Small intestine (tissue), 7 donors: ENCODE results near the gene ZNF341. TPM values are rescaled to one million over a fixed set of nuclear protein-coding genes. Genes with fewer than 3 reads are reported as not detected.

Experiments used
- DNase-seq, 2 donors: peaks; one replicate each; pipeline versions ENCODE4 v3.0.0 to v3.0.0-alpha.2; 2013
- FAIRE-seq: peaks from 2 replicates; lab custom pipeline; 2012; peaks lifted over from hg19 to GRCh38; lab: Jason Lieb, UNC
- H3K27ac ChIP-seq, 3 donors: one replicate each; pipeline ENCODE4 v1.5.1; 2013; ENCODE audit warnings: low read length in 2 of 3, mild to moderate bottlenecking in 2 of 3, control low read depth in 1 of 3, inconsistent platforms in 1 of 3, low read depth in 1 of 3, moderate library complexity in 1 of 3
- H3K27me3 ChIP-seq, 3 donors: one replicate each; pipeline ENCODE4 v1.6.1; 2013; ENCODE audit warnings: low read length in 3 of 3, inconsistent platforms in 1 of 3; ENCODE audit not compliant: control insufficient read depth in 3 of 3, insufficient read depth in 3 of 3
- H3K36me3 ChIP-seq, 3 donors: one replicate each; pipeline ENCODE4 v1.6.1; 2013; ENCODE audit warnings: low read length in 3 of 3, inconsistent platforms in 1 of 3, low read depth in 1 of 3, mild to moderate bottlenecking in 1 of 3, moderate library complexity in 1 of 3; ENCODE audit not compliant: control insufficient read depth in 3 of 3, insufficient read depth in 2 of 3
- H3K4me1 ChIP-seq, 3 donors: one replicate each; pipeline ENCODE4 v1.6.1; 2013; ENCODE audit warnings: low read length in 2 of 3, inconsistent platforms in 1 of 3, low read depth in 1 of 3, mild to moderate bottlenecking in 1 of 3, moderate library complexity in 1 of 3; ENCODE audit not compliant: control insufficient read depth in 3 of 3, insufficient read depth in 2 of 3
- H3K4me3 ChIP-seq, 3 donors: one replicate each; pipeline ENCODE4 v1.5.1; 2013; ENCODE audit warnings: low read length in 3 of 3, control low read depth in 1 of 3, inconsistent platforms in 1 of 3, low read depth in 1 of 3, mild to moderate bottlenecking in 1 of 3, moderate library complexity in 1 of 3
- H3K9me3 ChIP-seq, 2 donors: one replicate each; pipeline ENCODE4 v1.6.1; 2013; ENCODE audit warnings: low read depth in 1 of 2, low read length in 1 of 2; ENCODE audit not compliant: control insufficient read depth in 2 of 2, insufficient read depth in 1 of 2
- WGBS, 3 donors: extraction: QIAGEN DNeasy Blood & Tissue Kit; methylation state at CpG; one replicate each; pipeline ENCODE4 v1.1.7; 2013; 5-methylcytosine and 5-hydroxymethylcytosine counted together
- polyA plus RNA-seq, 4 donors: library from polyadenylated mRNA; stranded (reverse) in 3 of 4; unstranded in 1 of 4; fragments of 200-250 nt in 3 of 4; fragments of 120-200 nt in 1 of 4; gene quantifications; one replicate each; pipeline versions ENCODE4 v1.2.1 to v1.2.3, GENCODE V29; 2013
- donor health status: healthy with polysubstance abuse.
- donor health status: control.
- donor health status: control.
- donor health status: Bipolar disorder and iron deficiency.
- donor health status: healthy.

Gene ZNF341
- polyA plus RNA-seq, 4 donors = 2.7 to 4.4 (median 3.4) TPM

GRCh38 chr20:33808388-33808787 lies 76.6 kb downstream of the ZNF341 start:
- no peaks in the 10 kb centered on the region for H3K27me3 ChIP-seq
- H3K4me1 ChIP-seq = peaks cover 4 to 12% (median 6%) of the 10 kb centered on the region in 3 donors
- no peak overlapping the region for H3K4me3 ChIP-seq
- no peak overlapping the region for H3K27ac ChIP-seq
- FAIRE-seq = no peak
- WGBS, 3 donors = 92 to 97% (median 96%) methylated on average over 3 of the region's 3 CpGs
- DNase-seq = no peak
- no peaks in the 10 kb centered on the region for H3K36me3 ChIP-seq
- H3K9me3 ChIP-seq = no peaks in the 10 kb centered on the region

DNA sequence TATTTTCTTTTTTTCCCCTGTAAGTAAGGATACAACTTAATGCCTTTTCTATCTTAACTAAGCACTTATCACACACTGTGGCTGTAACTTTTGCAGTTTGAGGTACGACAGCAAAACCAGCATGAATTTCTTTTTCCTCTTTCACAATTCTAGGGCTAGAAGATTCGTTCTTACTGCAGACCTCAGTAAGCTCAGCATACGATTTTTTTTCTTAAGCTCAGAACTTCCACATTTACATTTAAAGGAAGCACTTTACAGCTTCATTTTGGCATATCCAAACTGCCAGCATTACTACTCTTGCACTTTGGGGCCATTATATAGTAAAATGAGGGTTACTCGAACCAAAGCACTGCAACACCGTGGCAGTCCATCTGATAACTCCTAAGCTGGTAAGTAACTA lies 78.5 kb downstream of the ZNF341 start:
- Histone ChIP-seq H3K27ac (no peak overlapping the region), H3K9me3 (no peaks in the 10 kb centered on the region), H3K36me3 (no peaks in the 10 kb centered on the region), H3K27me3 (no peaks in the 10 kb centered on the region), H3K4me1 (peaks cover 6 to 31% (median 13%) of the 10 kb centered on the region in 3 donors), H3K4me3 (no peak overlapping the region)
- 38 to 56% (median 48%) methylated on average over 5 of the region's 5 CpGs for WGBS, 3 donors
- FAIRE-seq = no peak
- DNase-seq = no peak

DNA sequence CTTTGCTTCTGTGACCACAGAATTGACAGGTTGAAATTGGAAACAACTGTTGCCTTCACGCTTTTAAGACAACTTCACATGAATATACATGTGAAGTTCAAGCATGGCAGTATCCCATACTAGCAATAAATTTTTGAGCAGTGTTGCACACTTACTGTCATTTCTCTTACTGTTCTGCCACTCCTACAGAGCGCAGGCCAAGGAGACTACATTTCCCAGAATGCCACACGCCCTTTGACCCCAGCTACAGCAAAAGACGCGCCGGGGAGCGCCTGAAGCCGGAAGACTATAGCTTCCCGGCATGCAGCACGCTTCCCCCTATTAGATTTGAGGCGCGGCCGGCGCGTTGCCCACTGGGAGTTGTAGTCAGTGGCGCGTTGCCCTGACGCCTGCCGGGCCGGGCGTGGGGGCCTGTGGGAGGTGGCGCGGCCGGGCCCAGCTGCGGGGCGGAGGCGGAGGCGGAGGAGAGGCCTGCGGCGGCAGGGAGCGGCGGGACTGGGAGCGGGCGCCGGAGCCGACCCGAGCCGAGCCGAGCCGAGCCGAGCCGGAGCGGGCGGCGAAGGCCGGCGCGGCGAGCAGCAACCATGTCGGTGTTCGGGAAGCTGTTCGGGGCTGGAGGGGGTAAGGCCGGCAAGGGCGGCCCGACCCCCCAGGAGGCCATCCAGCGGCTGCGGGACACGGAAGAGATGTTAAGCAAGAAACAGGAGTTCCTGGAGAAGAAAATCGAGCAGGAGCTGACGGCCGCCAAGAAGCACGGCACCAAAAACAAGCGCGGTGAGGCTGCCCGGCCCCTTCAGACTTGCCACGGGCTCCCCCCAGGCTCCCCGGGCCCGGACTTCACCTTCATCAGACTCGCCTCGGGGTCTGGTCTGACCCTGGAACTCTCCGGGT lies 79.3 kb downstream of the ZNF341 start, which contains the start of gene CHMP4B:
Gene CHMP4B (plus strand): TSS at position 464 of the 891 bp plus-strand sequence. CDS start 121 bp downstream, at position 585.
- FAIRE-seq (no peak), DNase-seq (peak; percentile 99 to 100)
- Histone ChIP-seq H3K4me3 (peak within 1 kb of the TSS; percentile 66 to 87 (median 82)), H3K4me1 (peaks cover 8 to 34% (median 13%) of the 10 kb centered on the region in 3 donors), H3K27ac (peak within 1 kb of the TSS; percentile 90 to 100 (median 92)), H3K36me3 (peaks cover 0 to 2% (median 0%) of the 10 kb centered on the region in 3 donors), H3K9me3 (no peaks in the 10 kb centered on the region), H3K27me3 (no peaks in the 10 kb centered on the region)
- WGBS, 3 donors = 0 to 1% (median 0%) methylated on average over 65 to 71 of the region's 71 CpGs

DNA sequence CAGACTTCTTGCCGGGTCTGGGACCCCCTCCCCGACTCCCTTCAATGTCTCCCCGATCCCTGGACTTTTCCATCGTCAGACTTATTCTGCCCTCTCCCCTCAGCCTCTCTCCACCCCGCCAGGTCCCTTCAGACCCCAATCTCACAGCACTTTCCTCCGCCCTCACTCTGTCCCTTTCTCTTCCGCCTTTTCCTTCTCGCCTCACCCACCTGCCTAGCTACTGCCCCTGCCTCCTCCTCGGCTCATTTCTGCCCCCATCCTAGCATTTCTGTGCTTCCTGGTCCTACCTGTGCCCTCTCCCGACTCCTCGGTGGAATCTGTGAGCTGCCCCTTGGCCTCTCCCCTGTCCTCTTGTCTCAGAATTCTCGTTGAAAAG lies 80.0 kb downstream of the ZNF341 start:
- Histone ChIP-seq H3K4me1 (peaks cover 8 to 34% (median 14%) of the 10 kb centered on the region in 3 donors), H3K36me3 (peaks cover 0 to 2% (median 0%) of the 10 kb centered on the region in 3 donors), H3K27ac (peak overlapping the region; percentile 90 to 100 (median 92)), H3K27me3 (no peaks in the 10 kb centered on the region), H3K4me3 (peak overlapping the region; percentile 66 to 87 (median 82)), H3K9me3 (no peaks in the 10 kb centered on the region)
- FAIRE-seq = no peak
- WGBS, 3 donors = 0 to 2% (median 0%) methylated on average over 11 to 12 of the region's 12 CpGs
- peak in 1 of 2 donors; percentile 55 for DNase-seq

GRCh38 chr20:33812152-33812849 lies 80.5 kb downstream of the ZNF341 start:
- peak; percentile 73 to 76 for DNase-seq

DNA sequence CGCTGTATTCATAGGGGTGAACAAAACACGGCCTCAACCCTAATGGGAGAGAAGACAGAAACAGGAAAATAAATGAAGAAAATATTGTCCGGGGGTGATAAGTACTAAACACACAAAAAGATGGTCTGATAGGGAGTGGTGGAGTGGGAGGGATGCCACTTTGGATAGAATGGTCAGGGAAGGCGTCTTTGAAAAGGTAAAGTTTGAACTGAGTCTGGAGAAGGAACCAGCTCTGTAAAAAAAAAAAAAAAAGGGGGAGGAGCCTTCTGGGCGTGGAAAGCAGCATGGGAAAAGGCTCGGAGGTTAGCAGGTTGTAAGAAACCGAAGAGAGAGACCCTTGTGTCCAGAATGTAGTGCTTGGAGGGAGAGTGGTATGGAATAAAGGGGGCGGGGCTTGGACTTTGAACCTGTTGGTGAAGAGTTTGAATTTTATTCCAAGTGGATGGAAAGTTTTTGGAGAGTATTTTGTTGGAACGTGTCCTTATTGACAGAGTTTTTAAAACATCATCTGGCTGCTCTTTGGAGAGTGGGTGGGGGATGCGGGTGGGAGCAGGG lies 81.2 kb downstream of the ZNF341 start:
- Histone ChIP-seq H3K36me3 (peaks cover 0 to 4% (median 3%) of the 10 kb centered on the region in 3 donors), H3K4me1 (peaks cover 12 to 34% (median 18%) of the 10 kb centered on the region in 3 donors), H3K9me3 (no peaks in the 10 kb centered on the region), H3K27ac (peak overlapping the region; percentile 90 to 100 (median 92)), H3K4me3 (peak overlapping the region in 2 of 3 donors; percentile 66 to 82), H3K27me3 (no peaks in the 10 kb centered on the region)
- FAIRE-seq (no peak), DNase-seq (peak; percentile 79 to 82)
- 10 to 23% (median 19%) methylated on average over 10 of the region's 10 CpGs for WGBS, 3 donors

More at GRCh38 chr20:33812152-33812849, 80.5 kb downstream of the ZNF341 start:
- FAIRE-seq = no peak
- H3K36me3 ChIP-seq = peaks cover 0 to 2% (median 0%) of the 10 kb centered on the region in 3 donors
- peak overlapping the region; percentile 90 to 100 (median 92) for H3K27ac ChIP-seq
- peaks cover 8 to 34% (median 17%) of the 10 kb centered on the region in 3 donors for H3K4me1 ChIP-seq
- no peaks in the 10 kb centered on the region for H3K9me3 ChIP-seq
- no peaks in the 10 kb centered on the region for H3K27me3 ChIP-seq
- WGBS, 3 donors = 2 to 4% (median 2%) methylated on average over 14 of the region's 14 CpGs
- H3K4me3 ChIP-seq = peak overlapping the region; percentile 66 to 87 (median 82)

GRCh38 chr20:33814238-33814712 lies 82.5 kb downstream of the ZNF341 start:
- FAIRE-seq = no peak
- Histone ChIP-seq H3K36me3 (peaks cover 0 to 5% (median 4%) of the 10 kb centered on the region in 3 donors), H3K4me1 (peaks cover 16 to 34% (median 23%) of the 10 kb centered on the region in 3 donors), H3K4me3 (peak overlapping the region in 1 of 3 donors; percentile 66), H3K27me3 (no peaks in the 10 kb centered on the region), H3K9me3 (no peaks in the 10 kb centered on the region), H3K27ac (peak overlapping the region; percentile 60 to 77 (median 75))
- DNase-seq = peak; percentile 75 to 86
- 13 to 40% (median 24%) methylated on average over 5 of the region's 5 CpGs for WGBS, 3 donors
